ENCODE results near the gene VTI1A.
"Not testable (repeated sequence)": the region's sequence is repeated elsewhere in the genome, so short reads cannot be mapped to it uniquely, and the experiment has no call there.

Gene VTI1A

GRCh38 chr10:112848868-112849430, 401.9 kb downstream of the VTI1A start:
- Mint-ChIP-seq H3K4me3 (no peak overlapping the region), H3K9me3 (peaks cover 19% of the 10 kb centered on the region), H3K4me1 (ENCODE audit: low read depth) (no peaks in the 10 kb centered on the region), H3K27me3 (no peaks in the 10 kb centered on the region), H3K27ac (no peak overlapping the region), H3K36me3 (ENCODE audit: low read depth) (peaks cover 13% of the 10 kb centered on the region)

- H3K4me3 Mint-ChIP-seq = no peak overlapping the region
- H3K27me3 Mint-ChIP-seq = no peaks in the 10 kb centered on the region
- no peaks in the 10 kb centered on the region for H3K4me1 Mint-ChIP-seq (ENCODE audit: low read depth)
- H3K27ac Mint-ChIP-seq = no peak overlapping the region
- peaks cover 19% of the 10 kb centered on the region for H3K9me3 Mint-ChIP-seq
- peaks cover 12% of the 10 kb centered on the region for H3K36me3 Mint-ChIP-seq (ENCODE audit: low read depth)
Observed at GRCh38 chr10:112849546-112849945, 402.5 kb downstream of the VTI1A start.

- H3K4me1 Mint-ChIP-seq (ENCODE audit: low read depth) = no peaks in the 10 kb centered on the region
- H3K27me3 Mint-ChIP-seq = no peaks in the 10 kb centered on the region
- peaks cover 8% of the 10 kb centered on the region for H3K36me3 Mint-ChIP-seq (ENCODE audit: low read depth)
- no peak overlapping the region for H3K4me3 Mint-ChIP-seq
- peaks cover 15% of the 10 kb centered on the region for H3K9me3 Mint-ChIP-seq
- H3K27ac Mint-ChIP-seq = no peak overlapping the region
Observed at GRCh38 chr10:112851181-112851580, 404.2 kb downstream of the VTI1A start.

GRCh38 chr10:112851588-112852211, 404.7 kb downstream of the VTI1A start:
- Mint-ChIP-seq H3K4me1 (ENCODE audit: low read depth) (no peaks in the 10 kb centered on the region), H3K9me3 (peaks cover 14% of the 10 kb centered on the region), H3K27ac (no peak overlapping the region), H3K36me3 (ENCODE audit: low read depth) (peaks cover 8% of the 10 kb centered on the region), H3K27me3 (no peaks in the 10 kb centered on the region), H3K4me3 (no peak overlapping the region)

- H3K4me3 Mint-ChIP-seq = no peak overlapping the region
- no peak overlapping the region for H3K27ac Mint-ChIP-seq
- H3K36me3 Mint-ChIP-seq (ENCODE audit: low read depth) = peaks cover 5% of the 10 kb centered on the region
- H3K27me3 Mint-ChIP-seq = no peaks in the 10 kb centered on the region
- H3K9me3 Mint-ChIP-seq = peaks cover 12% of the 10 kb centered on the region
- H3K4me1 Mint-ChIP-seq (ENCODE audit: low read depth) = no peaks in the 10 kb centered on the region
Observed at GRCh38 chr10:112852306-112852705, 405.3 kb downstream of the VTI1A start.

GRCh38 chr10:112855134-112855533, 408.1 kb downstream of the VTI1A start:
- no peaks in the 10 kb centered on the region for H3K4me1 Mint-ChIP-seq (ENCODE audit: low read depth)
- peaks cover 6% of the 10 kb centered on the region for H3K9me3 Mint-ChIP-seq
- H3K4me3 Mint-ChIP-seq = no peak overlapping the region
- H3K27me3 Mint-ChIP-seq = no peaks in the 10 kb centered on the region
- no peaks in the 10 kb centered on the region for H3K36me3 Mint-ChIP-seq (ENCODE audit: low read depth)
- H3K27ac Mint-ChIP-seq = no peak overlapping the region

GRCh38 chr10:112857493-112857892, 410.5 kb downstream of the VTI1A start:
- H3K4me1 Mint-ChIP-seq (ENCODE audit: low read depth) = no peaks in the 10 kb centered on the region
- H3K27ac Mint-ChIP-seq = no peak overlapping the region
- H3K36me3 Mint-ChIP-seq (ENCODE audit: low read depth) = no peaks in the 10 kb centered on the region
- peaks cover 7% of the 10 kb centered on the region for H3K9me3 Mint-ChIP-seq
- H3K4me3 Mint-ChIP-seq = no peak overlapping the region
- H3K27me3 Mint-ChIP-seq = no peaks in the 10 kb centered on the region

GRCh38 chr10:112858986-112859651, 412.1 kb downstream of the VTI1A start:
- peaks cover 11% of the 10 kb centered on the region for H3K9me3 Mint-ChIP-seq
- no peak overlapping the region for H3K27ac Mint-ChIP-seq
- H3K36me3 Mint-ChIP-seq (ENCODE audit: low read depth) = no peaks in the 10 kb centered on the region
- H3K27me3 Mint-ChIP-seq = no peaks in the 10 kb centered on the region
- H3K4me1 Mint-ChIP-seq (ENCODE audit: low read depth) = no peaks in the 10 kb centered on the region
- no peak overlapping the region for H3K4me3 Mint-ChIP-seq

GRCh38 chr10:112859793-112860192, 412.8 kb downstream of the VTI1A start:
- Mint-ChIP-seq H3K9me3 (peaks cover 11% of the 10 kb centered on the region), H3K4me3 (no peak overlapping the region), H3K36me3 (ENCODE audit: low read depth) (no peaks in the 10 kb centered on the region), H3K27me3 (no peaks in the 10 kb centered on the region), H3K4me1 (ENCODE audit: low read depth) (no peaks in the 10 kb centered on the region), H3K27ac (no peak overlapping the region)

GRCh38 chr10:112863461-112863860, 416.4 kb downstream of the VTI1A start:
- not testable (repeated sequence) for H3K4me1 Mint-ChIP-seq (ENCODE audit: low read depth)

More at GRCh38 chr10:112863461-112863860, 416.4 kb downstream of the VTI1A start:
- H3K27ac Mint-ChIP-seq; H3K27me3 Mint-ChIP-seq; H3K36me3 Mint-ChIP-seq (ENCODE audit: low read depth); H3K4me3 Mint-ChIP-seq: not testable (repeated sequence)
- H3K9me3 Mint-ChIP-seq = peaks cover 11% of the 10 kb centered on the region

All from stimulated activated naive CD8-positive, alpha-beta T cell treated with anti-CD3 and anti-CD28 coated beads, Interleukin-15, Interleukin-2, amounts not matched to agents 100 ng/mL and 50 ng/mL, for 24 hours (primary cell).